ENCODE results near the gene LEMD2. TPM values are rescaled to one million over a fixed set of nuclear protein-coding genes. Genes with fewer than 3 reads are reported as not detected.

Gene LEMD2
- total and polyA plus RNA-seq, 9 of the 15 experiments (the other 6 are each of a cell fraction or from before 2014, with no cell fraction given): 0.32 to 46.3 (median 30.8) TPM

GRCh38 chr6:33788694-33789549 is at the start of gene LEMD2 (continued):
- peak; percentile 96 for TF ChIP-seq OTX1 (CRISPR knock-in tag; IDR thresholded peaks at IDR 0.05)
- TF ChIP-seq XRCC4 (IDR thresholded peaks at IDR 0.05; ENCODE audit: extremely low read depth, insufficient read depth, insufficient read length): peak; percentile 100
- peak; percentile 98 for TF ChIP-seq VEZF1 (CRISPR knock-in tag; IDR thresholded peaks at IDR 0.05)
- peak; percentile 93; the same call in 1 of the 2 replicates for TF ChIP-seq RB1 (IDR thresholded peaks at IDR 0.05; ENCODE audit: low read depth)
- TF ChIP-seq NCOR1 (IDR thresholded peaks at IDR 0.05): no peak; the same call in 1 of the 2 replicates
- peak; percentile 91; the same call in 1 of the 2 replicates for TF ChIP-seq KLF6 (CRISPR knock-in tag; IDR thresholded peaks at IDR 0.05; ENCODE audit: borderline replicate concordance)
- TF ChIP-seq BACH1 (tag; IDR thresholded peaks at IDR 0.05): peak; percentile 94; the same call in 1 of the 2 replicates
- TF ChIP-seq TCF15 (CRISPR knock-in tag; IDR thresholded peaks at IDR 0.05): peak; percentile 34; the same call in 1 of the 2 replicates
- peak; percentile 25 to 73; a peak in 1 of 4 replicates for TF ChIP-seq ARNT (IDR thresholded peaks at IDR 0.05)
- 0 out of 2 replicates have a peak, but pooled peaks have one; percentile 71 for TF ChIP-seq ZC3H8 (IDR thresholded peaks at IDR 0.05)
- peak; percentile 13 for TF ChIP-seq POLR2B (IDR thresholded peaks at IDR 0.05; ENCODE audit: low read depth, partially characterized antibody)
- peak; percentile 83 for TF ChIP-seq CREB3L1 (IDR thresholded peaks at IDR 0.05; ENCODE audit: borderline replicate concordance, low read depth)
- TF ChIP-seq PHF8 (IDR thresholded peaks at IDR 0.05; ENCODE audit: borderline replicate concordance, low read length): peak; percentile 87
- TF ChIP-seq ARID3A (IDR thresholded peaks at IDR 0.05; ENCODE audit: borderline replicate concordance, low read depth, low read length): 0 out of 2 replicates have a peak, but pooled peaks have one; percentile 11
- 0 out of 2 replicates have a peak, but pooled peaks have one; percentile 26 for TF ChIP-seq CHD2 (IDR thresholded peaks at IDR 0.05; ENCODE audit: low read depth, low read length)
- TF ChIP-seq RNF2 (IDR thresholded peaks at IDR 0.05): no peak
- peak; percentile 45 for TF ChIP-seq PRDM10 (IDR thresholded peaks at IDR 0.05; ENCODE audit: partially characterized antibody)
- TF ChIP-seq BRD9 (IDR thresholded peaks at IDR 0.05; ENCODE audit: low read depth, partially characterized antibody): peak; percentile 61
- TF ChIP-seq EHMT2 (IDR thresholded peaks at IDR 0.05): peak; percentile 90

All from K562 (cell line).